GM12878 (cell line): ENCODE data around the gene GREB1.

ENCODE experiments used
- CEBPB ChIP-seq, 2 experiments: fragments of 150-350 bp in 1 of 2; IDR thresholded peaks; 2 replicates each; pipeline ENCODE4 v1.6.1; 2012 to 2014; ENCODE audit warnings: low read depth in 2 of 2, low read length in 2 of 2, borderline replicate concordance in 1 of 2, inconsistent platforms in 1 of 2
- CHD2 ChIP-seq: IDR thresholded peaks from 2 replicates; pipeline ENCODE4 v1.6.1; 2011; ENCODE audit warnings: low read depth, low read length, improper control_type of control experiment, borderline replicate concordance
- CTCF ChIP-seq, 3 experiments: IDR thresholded peaks in 2 of 3; conservative IDR thresholded peaks in 1 of 3; 2 replicates each; pipeline ENCODE4 v1.5.1; 2011; ENCODE audit warnings: low read depth in 3 of 3, low read length in 3 of 3, mild to moderate bottlenecking in 3 of 3, control low read depth in 2 of 3, moderate library complexity in 2 of 3, inconsistent platforms in 1 of 3, mixed read lengths in 1 of 3; ENCODE audit not compliant: control insufficient read depth in 2 of 3, insufficient read depth in 1 of 3; ENCODE audit errors: extremely low read depth in 1 of 3
- DPF2 ChIP-seq: fragments of 450-650 bp; IDR thresholded peaks from 2 replicates; pipeline ENCODE4 v1.6.1; 2017; ENCODE audit warnings: mild to moderate bottlenecking
- EZH2 ChIP-seq: IDR thresholded peaks from 2 replicates; pipeline ENCODE4 v1.6.1; 2012; ENCODE audit warnings: low read depth, mild to moderate bottlenecking, control low read depth, inconsistent platforms, low read length, borderline replicate concordance; ENCODE audit not compliant: control insufficient read depth
- NFIC ChIP-seq: IDR thresholded peaks from 2 replicates; pipeline ENCODE4 v1.6.1; 2012; ENCODE audit warnings: low read depth, mild to moderate bottlenecking, inconsistent platforms, low read length, moderate library complexity
- NR2C1 ChIP-seq: fragments of 450-650 bp; IDR thresholded peaks from 2 replicates; pipeline ENCODE4 v1.6.1; 2017; ENCODE audit warnings: antibody characterized with exemption, mild to moderate bottlenecking, moderate library complexity
- POLR2AphosphoS5 ChIP-seq: IDR thresholded peaks from 2 replicates; pipeline ENCODE4 v1.6.1; 2011; ENCODE audit warnings: mild to moderate bottlenecking, low read length, inconsistent platforms
- USF1 ChIP-seq: IDR thresholded peaks from 2 replicates; pipeline ENCODE4 v1.6.1; 2011; ENCODE audit warnings: borderline replicate concordance, low read depth, mild to moderate bottlenecking, moderate library complexity, mixed read lengths, low read length; ENCODE audit not compliant: insufficient read depth; ENCODE audit errors: extremely low read length
- USF2 ChIP-seq: IDR thresholded peaks from 2 replicates; pipeline ENCODE4 v1.6.1; 2011; ENCODE audit warnings: low read depth, low read length, improper control_type of control experiment, borderline replicate concordance
- ZNF274 ChIP-seq: IDR thresholded peaks from one replicate; pipeline ENCODE4 v1.8.0; 2011; ENCODE audit not compliant: insufficient read length, insufficient read depth

GRCh38 chr2:11505652-11506610 is 27.9 kb upstream of the GREB1 start:
- no peak for TF ChIP-seq ZNF274
- TF ChIP-seq CHD2, result no peak
- no peak for TF ChIP-seq EZH2
- TF ChIP-seq POLR2AphosphoS5, result no peak
- no peak; the same call in 1 of the 2 replicates for TF ChIP-seq NFIC
- TF ChIP-seq CTCF (IDR thresholded peaks at IDR 0.05 in 2 of 3, conservative IDR thresholded peaks at IDR 0.05 in 1 of 3; ENCODE audit: control insufficient read depth in 2 of 3, extremely low read depth in 1 of 3, insufficient read depth in 1 of 3, low read depth in 3 of 3, low read length in 3 of 3), result no peak
- TF ChIP-seq NR2C1, result no peak
- TF ChIP-seq DPF2, result no peak
- no peak for TF ChIP-seq USF1
- no peak for TF ChIP-seq USF2
- no peak for TF ChIP-seq CEBPB (IDR thresholded peaks at IDR 0.05; ENCODE audit: borderline replicate concordance in 1 of 2, low read depth in 2 of 2, low read length in 2 of 2)
